OCI-LY3 (cell line): ENCODE results near the gene VGLL3.

ENCODE experiments used
- CTCF ChIP-seq: fragments of 200-600, 300-600 bp; sonication (generic); IDR thresholded peaks from 2 replicates; pipeline ENCODE4 v1.5.1; 2014; ENCODE audit warnings: antibody characterized with exemption, low read length, low read depth
- EZH2phosphoT487 ChIP-seq: fragments of 200-600 bp; shearing (Covaris generic); IDR thresholded peaks from 2 replicates; pipeline ENCODE4 v1.6.1; 2018; ENCODE audit warnings: antibody characterized with exemption, mixed run types, low read depth

- TF ChIP-seq CTCF (no peak), EZH2phosphoT487 (no peak)
Observed at GRCh38 chr3:87036671-87037070, 45.7 kb upstream of the VGLL3 start.
